Common myeloid progenitor, CD34-positive (primary cell): ENCODE results near the gene SPIC. TPM values are rescaled to one million over a fixed set of nuclear protein-coding genes. Genes with fewer than 3 reads are reported as not detected.

Source experiments
- CTCF ChIA-PET: fragments of 350-600 bp; sonication (Branson Sonifier 250); formaldehyde crosslinking; loops from one replicate; lab custom pipeline; 2021; ENCODE audit warnings: antibody characterized with exemption; lab: Charles Lee
- POLR2A ChIA-PET: fragments of 350-600 bp; sonication (Branson Sonifier 250); formaldehyde crosslinking; loops from one replicate; lab custom pipeline; 2021; ENCODE audit warnings: antibody characterized with exemption; lab: Charles Lee
- DNase-seq, 3 donors: peaks; one replicate each; pipeline versions ENCODE4 v3.0.0 to v3.0.0-alpha.2; 2013
- H3K27ac ChIP-seq, 2 experiments: 1 replicate in 1 of 2; 2 replicates in 1 of 2; pipeline ENCODE4 v1.7.0; 2013; ENCODE audit warnings: inconsistent platforms in 2 of 2, low read length in 2 of 2, mild to moderate bottlenecking in 2 of 2, low read depth in 1 of 2, moderate library complexity in 1 of 2; ENCODE audit not compliant: severe bottlenecking in 2 of 2, insufficient read depth in 1 of 2, poor library complexity in 1 of 2
- H3K27me3 ChIP-seq, 5 experiments: replicated peaks in 2 of 5; 1 replicate in 3 of 5; 2 replicates in 2 of 5; pipeline versions ENCODE4 v1.6.1 to v1.7.0; 2013; ENCODE audit warnings: low read length in 4 of 5, mild to moderate bottlenecking in 2 of 5, moderate library complexity in 2 of 5, inconsistent platforms in 1 of 5; ENCODE audit not compliant: insufficient read depth in 5 of 5, control insufficient read depth in 4 of 5
- H3K36me3 ChIP-seq, 4 experiments: 1 replicate in 2 of 4; 2 replicates in 2 of 4; pipeline versions ENCODE4 v1.6.1 to v1.7.0; 2013; ENCODE audit warnings: low read length in 3 of 4, control low read depth in 1 of 4, mild to moderate bottlenecking in 1 of 4; ENCODE audit not compliant: control insufficient read depth in 4 of 4, insufficient read depth in 4 of 4
- H3K4me1 ChIP-seq, 4 experiments: 1 replicate in 3 of 4; 2 replicates in 1 of 4; pipeline versions ENCODE4 v1.6.1 to v1.7.1; 2013; ENCODE audit warnings: low read length in 3 of 4, mild to moderate bottlenecking in 3 of 4, control low read depth in 1 of 4, inconsistent platforms in 1 of 4, moderate library complexity in 1 of 4; ENCODE audit not compliant: control insufficient read depth in 4 of 4, insufficient read depth in 4 of 4; ENCODE audit errors: control extremely low read depth in 1 of 4
- H3K4me3 ChIP-seq, 7 experiments: 1 replicate in 4 of 7; 2 replicates in 3 of 7; pipeline versions ENCODE4 v1.5.1 to v1.7.0; 2013; ENCODE audit warnings: mild to moderate bottlenecking in 7 of 7, low read length in 6 of 7, moderate library complexity in 6 of 7, inconsistent platforms in 2 of 7, low read depth in 2 of 7, control low read depth in 1 of 7; ENCODE audit not compliant: insufficient read depth in 4 of 7, control insufficient read depth in 1 of 7; ENCODE audit errors: extremely low read depth in 1 of 7
- H3K9me3 ChIP-seq, 5 experiments: 1 replicate in 4 of 5; 2 replicates in 1 of 5; pipeline versions ENCODE4 v1.6.1 to v1.7.1; 2013; ENCODE audit warnings: low read length in 4 of 5, mild to moderate bottlenecking in 2 of 5, inconsistent platforms in 1 of 5, low read depth in 1 of 5, moderate library complexity in 1 of 5; ENCODE audit not compliant: control insufficient read depth in 4 of 5, insufficient read depth in 2 of 5; ENCODE audit errors: control extremely low read depth in 1 of 5
- WGBS: methylation state at CpG from one replicate; pipeline ENCODE4 v1.1.5; 2013; ENCODE audit not compliant: insufficient coverage; 5-methylcytosine and 5-hydroxymethylcytosine counted together
- polyA plus RNA-seq: library from polyadenylated mRNA; unstranded; fragments of 120-200 nt; gene quantifications from one replicate; pipeline ENCODE4 v1.2.1, GENCODE V29; 2013

SPIC gene
- polyA plus RNA-seq, result not detected

- H3K9me3 ChIP-seq, result no peaks in the 10 kb centered on the region
- 92% methylated on average over 2 of the region's 5 CpGs for whole genome bisulfite sequencing
- ChIA-PET POLR2A (no interaction called here), CTCF (interaction anchor here (1.2 kb wide), 1 partner anchor 14 kb away, joined by 3 read pairs; no protein-coding TSS in a partner anchor)
- H3K4me1 ChIP-seq, result no peaks in the 10 kb centered on the region
- no peaks in the 10 kb centered on the region for H3K27me3 ChIP-seq
- H3K36me3 ChIP-seq, result no peaks in the 10 kb centered on the region
- H3K27ac ChIP-seq, result no peak within 1 kb of the TSS
- H3K4me3 ChIP-seq, result no peak within 1 kb of the TSS
- no peak for DNase-seq
Measured at GRCh38 chr12:101474711-101475386, at the start of gene SPIC. TSS of gene SPIC (plus strand) at chr12:101475336. CDS start at chr12:101476905, 1,569 bp downstream.

DNA sequence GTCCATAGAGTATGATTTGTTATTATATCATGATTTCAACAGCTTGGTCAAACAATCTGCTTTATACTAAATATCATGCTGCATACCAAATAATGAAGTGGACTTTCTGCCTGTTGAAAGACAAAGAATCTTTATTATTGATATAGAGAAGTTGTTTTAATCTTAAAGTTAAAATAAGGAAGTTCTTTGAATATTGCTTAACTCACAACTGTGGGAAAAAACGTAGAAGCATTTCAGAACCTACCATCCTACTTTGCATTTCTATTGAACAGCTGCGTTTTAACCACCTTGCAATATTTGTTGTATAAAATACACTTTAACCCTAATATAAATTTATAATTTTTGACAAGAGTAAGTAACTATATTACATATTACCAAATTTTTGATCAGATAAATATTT, 44.7 kb upstream of the SPIC start:
- Histone ChIP-seq H3K9me3 (no peaks in the 10 kb centered on the region), H3K4me3 (no peak overlapping the region), H3K4me1 (no peaks in the 10 kb centered on the region), H3K27me3 (no peaks in the 10 kb centered on the region), H3K36me3 (no peaks in the 10 kb centered on the region), H3K27ac (no peak overlapping the region)
- POLR2A ChIA-PET, result no interaction called here
- CTCF ChIA-PET, result no interaction called here
- peak in 1 of 3 donors; percentile 17 for DNase-seq
- WGBS, result no CpG with 5 or more reads among the region's 2 CpGs

GRCh38 chr12:101436136-101436535, 39.0 kb upstream of the SPIC start:
- DNase-seq, result no peak
- H3K9me3 ChIP-seq, result no peaks in the 10 kb centered on the region
- H3K4me3 ChIP-seq, result no peak overlapping the region
- H3K27me3 ChIP-seq, result no peaks in the 10 kb centered on the region
- no peaks in the 10 kb centered on the region for H3K36me3 ChIP-seq
- H3K27ac ChIP-seq, result no peak overlapping the region
- POLR2A ChIA-PET, result no interaction called here
- H3K4me1 ChIP-seq, result no peaks in the 10 kb centered on the region
- CTCF ChIA-PET, result interaction anchor here (0.5 to 1.0 kb wide), 2 partner anchors 27 to 222 kb away, joined by 3 read pairs; no protein-coding TSS in a partner anchor

DNA sequence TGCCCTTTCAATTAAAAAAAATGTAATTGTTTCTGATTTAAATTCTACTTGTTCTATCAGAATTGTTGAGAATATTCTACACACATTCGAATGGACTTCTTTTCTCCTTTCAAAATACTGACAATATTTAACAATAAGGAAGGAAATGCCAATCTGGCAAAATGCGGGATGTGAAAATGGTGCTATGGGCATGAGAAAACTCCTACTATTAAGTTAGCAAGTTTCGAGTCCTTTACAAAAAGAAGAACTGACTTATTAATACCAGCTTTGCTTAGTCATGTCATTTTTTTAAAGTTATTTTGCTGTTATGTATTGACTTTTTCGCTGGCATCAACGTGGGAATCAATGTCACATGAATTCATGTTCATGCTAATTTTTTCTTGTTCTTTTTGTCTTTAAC, 35.9 kb upstream of the SPIC start:
- Histone ChIP-seq H3K4me1 (peaks cover 0 to 6% (median 0%) of the 10 kb centered on the region in 4 experiments), H3K27ac (no peak overlapping the region), H3K27me3 (no peaks in the 10 kb centered on the region), H3K36me3 (no peaks in the 10 kb centered on the region), H3K9me3 (no peaks in the 10 kb centered on the region), H3K4me3 (no peak overlapping the region)
- 0% methylated on average over 1 of the region's 5 CpGs for WGBS
- ChIA-PET CTCF (no interaction called here), POLR2A (no interaction called here)
- DNase-seq, result peak in 2 of 3 donors; percentile 12 to 19

- no peak for DNase-seq
- Histone ChIP-seq H3K27ac (no peak overlapping the region), H3K4me3 (no peak overlapping the region), H3K9me3 (no peaks in the 10 kb centered on the region), H3K4me1 (peaks cover 0 to 6% (median 0%) of the 10 kb centered on the region in 4 experiments), H3K27me3 (no peaks in the 10 kb centered on the region), H3K36me3 (no peaks in the 10 kb centered on the region)
- ChIA-PET CTCF (no interaction called here), POLR2A (interaction anchor here (0.5 kb wide), 1 partner anchor 9 kb away, joined by 4 read pairs; no protein-coding TSS in a partner anchor)
Measured at GRCh38 chr12:101441461-101442224, 33.5 kb upstream of the SPIC start.

- no peaks in the 10 kb centered on the region for H3K27me3 ChIP-seq
- no peak overlapping the region for H3K27ac ChIP-seq
- peaks cover 0 to 14% (median 6%) of the 10 kb centered on the region in 4 experiments for H3K4me1 ChIP-seq
- H3K36me3 ChIP-seq, result no peaks in the 10 kb centered on the region
- peaks cover 0 to 4% (median 3%) of the 10 kb centered on the region in 5 experiments for H3K9me3 ChIP-seq
- peak in 2 of 3 donors; percentile 6 to 26 for DNase-seq
- CTCF ChIA-PET, result no interaction called here
- POLR2A ChIA-PET, result no interaction called here
- WGBS, result no CpG with 5 or more reads among the region's 4 CpGs
- no peak overlapping the region for H3K4me3 ChIP-seq
Measured at GRCh38 chr12:101455685-101456084, 19.5 kb upstream of the SPIC start.
